Suprapubic skin (tissue), 4 donors: ENCODE results near the gene SEMA4G. TPM values are rescaled to one million over a fixed set of nuclear protein-coding genes. Genes with fewer than 3 reads are reported as not detected.

Experiments used
- DNase-seq, 2 donors: peaks; one replicate each; pipeline ENCODE4 v3.0.0-alpha.2; 2019; ENCODE audit warnings: low spot score in 2 of 2
- H3K27ac ChIP-seq: fragments of 200-600 bp; sonication (generic); one replicate; pipeline ENCODE4 v1.5.1; 2019
- H3K27me3 ChIP-seq: fragments of 200-600 bp; sonication (generic); one replicate; pipeline ENCODE4 v1.5.1; 2019
- H3K36me3 ChIP-seq: fragments of 200-600 bp; sonication (generic); one replicate; pipeline ENCODE4 v1.5.1; 2019
- H3K4me1 ChIP-seq: fragments of 200-600 bp; sonication (generic); one replicate; pipeline ENCODE4 v1.5.1; 2019
- H3K4me3 ChIP-seq: fragments of 200-600 bp; sonication (generic); one replicate; pipeline ENCODE4 v1.5.1; 2019; ENCODE audit warnings: mild to moderate bottlenecking
- H3K9me3 ChIP-seq: fragments of 200-600 bp; sonication (generic); one replicate; pipeline ENCODE4 v1.5.1; 2019
- EP300 ChIP-seq: sonication (generic); formaldehyde crosslinking; IDR thresholded peaks from one replicate; pipeline ENCODE4 v1.6.1; 2017; ENCODE audit warnings: antibody characterized with exemption
- POLR2A ChIP-seq, 2 donors: fragments of 450-650 bp; IDR thresholded peaks; one replicate each; pipeline ENCODE4 v1.6.1; 2017; ENCODE audit warnings: antibody characterized with exemption in 2 of 2, mild to moderate bottlenecking in 2 of 2, moderate library complexity in 2 of 2
- POLR2AphosphoS5 ChIP-seq, 3 donors: sonication (generic); formaldehyde crosslinking; IDR thresholded peaks; one replicate each; pipeline ENCODE4 v1.6.1; 2017; ENCODE audit warnings: antibody characterized with exemption in 3 of 3
- WGBS: methylation state at CpG from one replicate; pipeline ENCODE4 v1.1.5; 2018; 5-methylcytosine and 5-hydroxymethylcytosine counted together
- total RNA-seq, 4 donors: library from RNA; depleted of rRNA; stranded (reverse); fragments of >200 nt; gene quantifications; one replicate each; pipeline ENCODE4 v1.1.0, GENCODE V29; 2016
- TF ChIP-seq, protein P1 (sequence below), 2 donors: fragments of 200-600 bp in 1 of 2; fragments of 450-650 bp in 1 of 2; sonication (generic) in 1 of 2; IDR thresholded peaks; one replicate each; pipeline ENCODE4 v1.5.1; 2016 to 2019; ENCODE audit warnings: antibody characterized with exemption in 2 of 2, mild to moderate bottlenecking in 1 of 2, moderate library complexity in 1 of 2

Gene SEMA4G
- total RNA-seq, 4 donors from 2014 or later = 19.2 to 36.3 (median 30.1) TPM

DNA sequence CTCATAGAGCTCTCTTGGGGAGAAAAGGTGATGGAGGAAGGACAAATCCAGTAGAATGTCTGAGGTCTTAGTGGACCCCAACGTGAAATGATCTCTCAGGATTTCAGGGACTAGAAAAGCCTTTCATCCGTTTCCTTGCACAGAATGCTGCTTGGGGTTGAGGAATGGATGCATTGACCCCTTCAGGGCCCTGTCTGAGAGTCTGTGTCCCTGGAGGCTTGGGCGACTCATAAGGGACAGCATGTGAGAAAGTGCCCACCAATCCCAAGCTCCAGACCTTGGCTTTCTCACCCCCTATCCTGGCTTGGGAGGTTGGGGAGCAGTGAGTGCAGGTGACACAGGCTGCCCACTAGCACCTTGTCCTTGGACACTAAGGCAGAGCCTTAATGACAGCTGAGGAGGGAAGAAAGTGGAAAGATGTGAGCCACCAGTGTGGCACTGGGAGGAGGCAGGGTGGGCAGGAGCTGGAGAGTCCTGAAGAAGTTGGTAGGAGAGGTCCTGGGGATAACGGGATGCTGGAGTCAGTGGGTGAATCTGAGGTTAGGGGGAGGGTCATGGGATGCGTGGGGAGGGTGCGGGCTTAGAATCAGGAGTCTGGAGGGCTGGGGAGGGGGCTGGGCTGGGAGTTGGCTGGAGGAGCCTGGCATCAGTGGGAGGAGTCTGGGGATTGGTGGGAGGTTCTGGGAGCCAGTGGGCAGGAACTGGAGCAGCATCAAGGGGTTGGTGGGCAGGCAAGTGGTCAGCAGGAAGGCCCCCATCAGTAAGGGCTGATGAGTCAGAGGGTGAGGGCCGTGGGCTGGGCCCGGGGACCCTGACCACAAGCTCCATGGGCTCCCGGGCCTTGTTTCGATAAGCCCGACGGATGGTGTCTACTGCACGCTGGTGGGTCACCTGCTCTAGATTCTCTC lies 38.9 kb downstream of the SEMA4G start:
- Histone ChIP-seq H3K4me3 (no peak overlapping the region), H3K9me3 (no peaks in the 10 kb centered on the region), H3K27me3 (no peaks in the 10 kb centered on the region), H3K36me3 (peaks cover 36% of the 10 kb centered on the region), H3K4me1 (peaks cover 28% of the 10 kb centered on the region), H3K27ac (no peak overlapping the region)
- TF ChIP-seq POLR2A (IDR thresholded peaks at IDR 0.05) = no peak
- TF ChIP-seq, protein P1, sequence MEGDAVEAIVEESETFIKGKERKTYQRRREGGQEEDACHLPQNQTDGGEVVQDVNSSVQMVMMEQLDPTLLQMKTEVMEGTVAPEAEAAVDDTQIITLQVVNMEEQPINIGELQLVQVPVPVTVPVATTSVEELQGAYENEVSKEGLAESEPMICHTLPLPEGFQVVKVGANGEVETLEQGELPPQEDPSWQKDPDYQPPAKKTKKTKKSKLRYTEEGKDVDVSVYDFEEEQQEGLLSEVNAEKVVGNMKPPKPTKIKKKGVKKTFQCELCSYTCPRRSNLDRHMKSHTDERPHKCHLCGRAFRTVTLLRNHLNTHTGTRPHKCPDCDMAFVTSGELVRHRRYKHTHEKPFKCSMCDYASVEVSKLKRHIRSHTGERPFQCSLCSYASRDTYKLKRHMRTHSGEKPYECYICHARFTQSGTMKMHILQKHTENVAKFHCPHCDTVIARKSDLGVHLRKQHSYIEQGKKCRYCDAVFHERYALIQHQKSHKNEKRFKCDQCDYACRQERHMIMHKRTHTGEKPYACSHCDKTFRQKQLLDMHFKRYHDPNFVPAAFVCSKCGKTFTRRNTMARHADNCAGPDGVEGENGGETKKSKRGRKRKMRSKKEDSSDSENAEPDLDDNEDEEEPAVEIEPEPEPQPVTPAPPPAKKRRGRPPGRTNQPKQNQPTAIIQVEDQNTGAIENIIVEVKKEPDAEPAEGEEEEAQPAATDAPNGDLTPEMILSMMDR (IDR thresholded peaks at IDR 0.05) = no peak
- no peak for TF ChIP-seq EP300
- no peak for TF ChIP-seq POLR2AphosphoS5 (IDR thresholded peaks at IDR 0.05)
- DNase-seq = no peak
- 61% methylated on average over 11 of the region's 13 CpGs for WGBS

- peaks cover 28% of the 10 kb centered on the region for H3K36me3 ChIP-seq
- H3K4me3 ChIP-seq = no peak overlapping the region
- H3K4me1 ChIP-seq = peaks cover 29% of the 10 kb centered on the region
- WGBS = 73% methylated on average over 6 of the region's 6 CpGs
- no peaks in the 10 kb centered on the region for H3K9me3 ChIP-seq
- no peak for DNase-seq
- H3K27ac ChIP-seq = no peak overlapping the region
- H3K27me3 ChIP-seq = no peaks in the 10 kb centered on the region
- TF ChIP-seq EP300 (no peak), POLR2AphosphoS5 (IDR thresholded peaks at IDR 0.05) (no peak), POLR2A (IDR thresholded peaks at IDR 0.05) (no peak)
- TF ChIP-seq, protein P1 (IDR thresholded peaks at IDR 0.05) = no peak
Observed at GRCh38 chr10:101008823-101009423, 39.6 kb downstream of the SEMA4G start.

GRCh38 chr10:101010329-101010728 lies 41.0 kb downstream of the SEMA4G start:
- peaks cover 34% of the 10 kb centered on the region for H3K4me1 ChIP-seq
- WGBS = 80% methylated on average over 1 of the region's 22 CpGs
- H3K4me3 ChIP-seq = no peak overlapping the region
- TF ChIP-seq POLR2A (IDR thresholded peaks at IDR 0.05) (no peak), EP300 (no peak), POLR2AphosphoS5 (IDR thresholded peaks at IDR 0.05) (no peak)
- TF ChIP-seq, protein P1 (IDR thresholded peaks at IDR 0.05) = no peak
- no peak overlapping the region for H3K27ac ChIP-seq
- H3K9me3 ChIP-seq = no peaks in the 10 kb centered on the region
- no peak for DNase-seq
- peaks cover 20% of the 10 kb centered on the region for H3K36me3 ChIP-seq
- no peaks in the 10 kb centered on the region for H3K27me3 ChIP-seq

DNA sequence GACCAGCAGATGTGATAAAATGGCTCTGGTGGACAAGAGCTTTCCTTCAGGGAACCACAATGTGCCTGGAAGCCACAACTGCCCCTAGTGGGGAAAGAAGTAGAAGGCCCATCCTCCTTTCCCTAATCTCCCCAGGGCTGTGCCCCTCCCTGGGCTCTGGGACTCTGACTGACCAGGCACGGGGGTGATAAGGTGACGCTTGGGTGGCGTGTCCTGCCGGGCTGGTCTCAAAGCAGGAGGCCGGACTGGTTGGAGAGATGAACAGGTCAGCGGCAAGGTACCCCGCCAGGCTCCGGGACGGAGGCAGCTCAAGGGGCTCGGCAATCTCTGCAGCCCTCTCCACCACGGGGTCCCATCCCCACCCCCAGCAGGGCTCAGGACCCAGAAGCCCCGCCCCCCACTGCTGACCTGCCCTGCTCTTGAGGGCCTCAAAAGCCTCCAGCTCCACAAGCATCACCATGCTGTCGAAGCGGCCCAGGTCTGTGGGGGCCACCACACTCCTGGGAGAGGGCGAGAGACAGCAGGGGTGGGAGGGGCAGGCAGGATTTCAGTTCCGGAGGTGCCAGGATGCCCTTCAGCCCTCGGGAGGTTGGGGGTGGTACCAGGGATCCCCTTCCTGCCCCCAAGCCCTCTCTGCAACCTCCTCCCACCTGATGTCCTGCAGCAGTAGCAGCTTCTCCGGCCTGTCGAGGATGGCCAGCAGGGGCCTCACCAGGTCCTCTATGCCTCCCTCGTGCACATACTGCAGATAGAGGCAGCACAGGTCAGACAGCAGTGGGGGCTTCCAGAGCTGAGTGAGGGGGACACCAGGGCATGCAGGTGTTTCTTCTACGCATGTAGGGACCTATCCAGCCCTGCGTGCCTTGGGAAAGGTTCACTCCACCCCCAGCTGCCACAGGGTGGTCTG lies 42.5 kb downstream of the SEMA4G start:
- no peak for TF ChIP-seq EP300
- no peak for TF ChIP-seq POLR2A (IDR thresholded peaks at IDR 0.05)
- TF ChIP-seq POLR2AphosphoS5 (IDR thresholded peaks at IDR 0.05) = no peak
- TF ChIP-seq, protein P1 (IDR thresholded peaks at IDR 0.05) = no peak
- Histone ChIP-seq H3K36me3 (peaks cover 6% of the 10 kb centered on the region), H3K9me3 (no peaks in the 10 kb centered on the region), H3K27me3 (peaks cover 6% of the 10 kb centered on the region), H3K4me3 (no peak overlapping the region), H3K27ac (no peak overlapping the region), H3K4me1 (peaks cover 34% of the 10 kb centered on the region)
- DNase-seq = no peak
- 77% methylated on average over 12 of the region's 22 CpGs for WGBS
